Measurements from ENCODE around the gene LHFPL4.

LHFPL4 gene

DNA sequence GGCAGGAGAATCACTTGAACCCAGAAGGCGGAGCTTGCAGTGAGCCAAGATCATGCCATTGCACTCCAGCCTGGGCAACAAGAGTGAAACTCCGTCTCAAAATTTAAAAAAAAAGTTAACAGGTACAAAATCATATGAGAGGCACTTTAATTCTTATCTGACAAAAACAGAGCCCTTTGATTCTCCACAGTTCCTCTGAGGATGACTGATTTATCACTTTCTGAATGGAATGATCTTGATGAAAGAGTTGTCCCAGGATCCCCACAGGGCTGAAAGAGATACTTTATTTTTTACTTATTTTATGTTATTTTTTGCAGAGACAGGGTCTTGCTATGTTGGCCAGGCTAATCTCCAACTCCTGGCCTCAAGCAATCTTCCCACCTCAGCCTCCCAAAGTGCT lies 4.0 kb downstream of the LHFPL4 start:
- no peak for DNase-seq
- intact Hi-C loops (cut with DNase I), result no loop called here

DNA sequence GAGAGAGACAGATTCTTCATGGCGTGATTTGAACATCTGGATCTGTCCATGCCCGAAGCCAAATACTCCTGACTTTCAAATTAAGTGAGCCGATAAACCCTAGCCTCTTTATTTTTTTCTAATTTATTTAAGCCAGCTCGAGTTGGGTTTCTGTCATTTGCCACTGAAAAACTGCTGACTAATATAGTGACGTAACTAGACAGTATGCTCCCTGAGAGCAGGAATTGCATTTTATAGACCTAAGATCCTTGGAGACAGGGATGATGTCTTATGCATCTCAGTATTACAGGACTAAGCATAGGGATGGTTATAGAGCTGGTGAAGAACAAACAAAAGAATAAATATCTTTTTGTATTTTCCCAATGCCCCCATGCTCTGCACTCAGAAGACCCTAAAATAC lies 4.6 kb downstream of the LHFPL4 start:
- intact Hi-C loops (cut with DNase I), result no loop called here
- DNase-seq, result peak in 1 of 42 donors; percentile 6

DNA sequence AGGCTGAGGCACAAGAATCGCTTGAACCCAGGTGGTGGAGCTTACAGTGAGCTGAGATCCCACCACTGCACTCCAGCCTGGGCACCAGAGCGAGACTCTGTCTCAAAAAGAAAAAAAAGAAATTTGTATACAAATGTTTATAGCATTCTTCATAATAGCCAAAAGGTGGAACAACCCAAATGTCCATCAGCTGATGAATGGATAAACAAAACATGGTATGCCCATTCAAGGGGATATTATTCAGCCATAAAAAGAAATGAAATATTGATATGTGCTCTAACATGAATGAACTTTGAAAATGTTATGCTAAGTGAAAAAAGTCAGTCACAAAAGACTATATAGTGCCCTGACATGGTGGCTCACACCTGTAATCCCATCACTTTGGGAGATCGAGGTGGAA lies 11.4 kb downstream of the LHFPL4 start:
- peak in 1 of 42 donors; percentile 6 for DNase-seq
- intact Hi-C loops (cut with DNase I), result no loop called here

GRCh38 chr3:9536212-9536611 lies 17.4 kb downstream of the LHFPL4 start:
- intact Hi-C loops (cut with DNase I), result no loop called here
- DNase-seq, result no peak

DNA sequence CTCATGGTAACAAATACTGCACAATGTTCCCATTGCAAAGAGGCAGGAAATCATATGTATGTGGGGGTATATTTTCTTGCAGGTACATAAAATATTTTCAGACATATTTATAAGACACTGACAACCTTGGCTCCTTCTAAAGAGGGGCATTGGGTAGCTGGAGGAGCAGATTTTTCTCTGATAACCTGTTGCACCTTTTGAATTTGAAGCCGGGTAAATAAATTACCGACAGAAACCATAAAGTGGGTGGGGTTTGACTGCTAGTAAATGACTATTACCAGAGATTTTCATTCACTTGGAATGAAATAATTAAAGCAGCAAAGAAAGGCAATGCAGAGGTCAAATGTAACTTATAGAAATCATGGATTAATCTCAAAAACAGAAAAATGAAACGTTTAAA lies 19.2 kb downstream of the LHFPL4 start:
- DNase-seq, result no peak
- intact Hi-C loops (cut with DNase I), result no loop called here

DNA sequence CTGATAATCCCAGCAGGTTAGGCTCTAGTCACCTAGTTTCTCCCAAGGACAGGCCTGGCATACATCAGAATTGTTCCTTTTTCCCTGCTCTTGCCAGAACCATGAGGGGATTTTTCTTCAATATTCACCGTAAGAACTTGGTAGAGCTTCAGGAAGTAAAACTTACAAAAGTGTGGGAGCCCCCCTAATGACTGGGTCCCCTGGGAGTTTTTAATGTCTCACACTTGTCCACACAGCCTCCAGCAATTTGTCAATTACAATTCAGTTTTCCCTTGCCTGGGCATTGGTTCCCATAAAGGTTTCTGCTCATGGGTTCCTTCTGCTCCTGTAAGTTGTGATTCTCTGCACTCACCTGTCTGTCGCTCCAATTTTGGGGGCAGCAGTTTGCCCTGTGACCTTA lies 28.5 kb downstream of the LHFPL4 start:
- intact Hi-C loops (cut with DNase I), result no loop called here
- no peak for DNase-seq

DNA sequence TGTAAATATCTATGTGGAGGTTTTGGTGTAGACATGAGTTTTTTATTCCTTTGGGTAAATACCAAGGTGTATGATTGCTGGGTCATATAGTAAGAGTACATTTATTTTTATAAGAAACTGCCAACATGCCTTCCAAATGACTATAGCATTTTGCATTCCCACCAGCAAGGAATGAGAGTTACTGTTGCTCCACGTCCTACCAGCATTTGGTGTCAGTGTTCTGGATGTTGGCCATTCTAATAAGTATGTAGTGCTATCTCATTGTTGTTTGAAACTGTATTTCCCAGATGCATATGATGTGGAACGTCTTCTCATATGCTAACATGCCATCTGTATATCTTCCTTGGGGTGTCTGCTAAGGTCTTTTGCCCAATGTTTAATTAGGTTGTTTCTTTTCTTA lies 38.7 kb downstream of the LHFPL4 start:
- peak in 1 of 42 donors; percentile 1 for DNase-seq
- intact Hi-C loops (cut with DNase I), result no loop called here

DNA sequence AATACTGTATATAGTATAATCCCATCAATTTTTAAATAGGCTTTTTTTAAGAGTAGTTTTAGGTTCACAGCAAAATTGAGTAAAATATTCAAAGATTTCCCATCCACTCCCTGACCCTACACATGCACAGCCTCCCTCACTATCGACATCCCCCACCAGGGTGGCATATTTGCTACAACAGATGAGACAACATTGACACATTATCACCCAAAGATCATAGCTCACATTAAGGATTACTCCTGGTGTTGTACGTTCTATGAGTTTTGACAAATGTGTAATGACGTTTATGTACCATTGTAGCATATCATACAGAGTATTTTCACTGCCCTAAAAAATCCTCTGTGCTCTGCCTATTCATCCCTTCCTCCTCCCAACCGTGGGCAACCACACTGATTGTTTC lies 39.3 kb downstream of the LHFPL4 start:
- intact Hi-C loops (cut with DNase I), result no loop called here
- no peak for DNase-seq

DNA sequence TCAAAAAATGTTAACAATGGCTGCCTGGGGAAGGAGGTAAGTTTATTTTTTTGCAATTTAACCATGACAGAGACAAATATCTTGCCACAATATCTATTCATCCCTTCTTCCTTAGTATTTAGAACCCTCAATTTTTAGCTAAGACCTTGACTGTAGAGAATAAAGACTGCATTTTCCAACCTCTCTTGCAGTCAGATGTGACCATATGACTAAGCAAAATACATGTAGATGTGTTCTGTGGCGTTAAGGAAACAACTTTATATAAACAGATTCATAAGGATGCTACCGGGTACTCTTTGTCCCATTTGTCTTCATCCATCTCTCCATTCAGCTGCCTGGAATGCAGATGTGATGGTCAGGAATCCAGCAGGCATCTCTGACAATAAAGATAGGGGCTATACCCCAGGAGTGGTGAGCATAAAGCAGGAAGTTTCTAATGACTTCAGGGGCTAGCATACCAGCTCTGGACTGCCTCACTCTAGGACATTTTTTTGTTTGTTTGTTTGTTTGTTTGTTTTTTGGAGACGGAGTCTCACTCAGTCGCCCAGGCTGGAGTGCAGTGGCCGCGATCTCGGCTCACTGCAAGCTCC lies 41.1 kb downstream of the LHFPL4 start:
- no peak for DNase-seq
- intact Hi-C loops (cut with DNase I), result no loop called here

DNA sequence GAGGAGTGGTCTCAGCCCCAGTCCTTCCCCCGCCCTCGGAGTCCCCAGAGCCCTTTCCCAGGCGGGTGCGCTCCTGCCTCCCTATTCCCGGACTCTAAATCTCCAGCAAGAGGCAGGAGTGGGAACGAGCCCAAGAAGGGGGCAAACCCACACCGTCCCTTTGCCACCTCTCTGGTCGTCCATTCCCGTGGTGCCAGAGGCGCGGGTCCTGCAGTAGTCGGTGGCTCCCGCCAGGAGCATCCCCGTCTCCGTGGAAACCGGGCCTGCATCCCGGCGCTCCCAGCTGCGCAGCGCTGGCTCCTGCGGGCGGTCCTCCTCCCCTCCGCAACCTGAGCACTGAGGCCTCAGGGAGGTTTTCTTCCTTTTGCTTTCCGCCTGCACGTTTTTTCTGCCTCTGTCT lies 44.8 kb downstream of the LHFPL4 start:
- intact Hi-C loops (cut with DNase I), result no loop called here

DNA sequence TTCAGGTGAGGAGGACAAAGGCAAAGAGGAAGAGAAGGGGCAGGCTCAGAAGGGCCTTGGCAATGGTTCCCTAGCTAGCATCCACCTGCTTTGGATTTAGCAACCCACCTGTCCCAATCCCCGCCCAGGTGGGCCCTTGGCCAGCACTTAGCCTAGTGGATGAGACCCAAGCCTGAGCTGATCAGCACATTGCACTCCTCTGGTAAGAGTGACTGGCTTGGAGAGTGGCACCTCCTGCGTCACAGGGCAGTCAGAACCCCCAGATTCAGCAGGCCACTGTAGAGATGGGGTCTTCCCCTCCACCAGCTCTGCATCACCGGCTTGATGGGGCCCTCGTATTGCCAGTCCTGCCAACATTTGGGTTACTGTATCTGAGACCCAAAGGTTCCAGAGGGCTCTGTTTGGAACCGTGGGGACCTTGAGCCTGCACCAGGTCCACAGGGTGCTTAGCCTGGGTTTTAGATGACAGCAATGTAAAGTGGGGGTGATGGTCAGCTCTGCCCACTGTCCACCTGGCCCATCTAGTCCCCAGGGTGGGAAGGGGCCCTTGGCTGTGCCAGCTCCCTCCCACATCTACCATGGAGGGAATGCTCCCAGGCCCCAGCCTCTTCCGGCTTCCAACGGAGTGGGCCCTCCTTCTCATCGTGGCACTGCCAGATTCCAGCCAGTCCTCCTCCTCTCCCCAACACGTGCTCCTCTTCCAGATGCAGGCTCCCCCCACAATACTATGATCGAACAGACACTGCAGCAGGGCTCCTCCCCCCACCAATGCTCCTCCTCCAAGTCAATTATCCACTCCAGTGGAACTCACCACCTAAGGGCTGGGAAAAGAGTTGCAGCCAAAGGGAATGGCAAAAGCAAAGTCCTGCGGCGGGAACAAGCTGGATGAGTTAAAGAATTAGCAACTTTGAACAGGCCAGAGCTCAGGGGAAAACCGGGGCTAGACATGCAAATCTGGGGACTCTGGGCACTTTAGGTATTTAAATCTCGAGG lies 45.7 kb downstream of the LHFPL4 start:
- DNase-seq, result peak in 1 of 42 donors; percentile 37
- intact Hi-C loops (cut with DNase I), result no loop called here

More for the DNA sequence above, 44.8 kb downstream of the LHFPL4 start:
- peak in 1 of 42 donors; percentile 39 for DNase-seq

GRCh38 chr3:9503283-9503682 lies 50.3 kb downstream of the LHFPL4 start:
- intact Hi-C loops (cut with DNase I), result no loop called here

GRCh38 chr3:9501226-9501625 lies 52.4 kb downstream of the LHFPL4 start:
- peak in 1 of 42 donors; percentile 14 for DNase-seq
- intact Hi-C loops (cut with DNase I), result no loop called here

More at GRCh38 chr3:9503283-9503682, 50.3 kb downstream of the LHFPL4 start:
- DNase-seq, result peak; percentile 36 to 89 (median 76)

- intact Hi-C loops (cut with DNase I), result no loop called here
- DNase-seq, result peak in 29 of 42 donors; percentile 9 to 74 (median 38)
Observed at GRCh38 chr3:9500108-9501050, 53.2 kb downstream of the LHFPL4 start.

GRCh38 chr3:9499455-9500107 lies 54.0 kb downstream of the LHFPL4 start:
- peak in 1 of 42 donors; percentile 34 for DNase-seq
- intact Hi-C loops (cut with DNase I), result no loop called here

- intact Hi-C loops (cut with DNase I), result no loop called here
- DNase-seq, result peak in 1 of 42 donors; percentile 34
Observed at GRCh38 chr3:9498781-9499180, 54.8 kb downstream of the LHFPL4 start.

- peak in 27 of 42 donors; percentile 11 to 78 (median 53) for DNase-seq
- intact Hi-C loops (cut with DNase I), result no loop called here
Observed at GRCh38 chr3:9497821-9498565, 55.6 kb downstream of the LHFPL4 start.

GRCh38 chr3:9496893-9497292 lies 56.7 kb downstream of the LHFPL4 start:
- intact Hi-C loops (cut with DNase I), result no loop called here
- no peak for DNase-seq
